Measurements from ENCODE around the gene ASAP3. TPM values are rescaled to one million over a fixed set of nuclear protein-coding genes. Genes with fewer than 3 reads are reported as not detected.

The ASAP3 gene
- total and polyA plus RNA-seq, 9 of the 15 experiments (the other 6 are each of a cell fraction or from before 2014, with no cell fraction given): 1.7 to 31.2 (median 17.4) TPM

DNA sequence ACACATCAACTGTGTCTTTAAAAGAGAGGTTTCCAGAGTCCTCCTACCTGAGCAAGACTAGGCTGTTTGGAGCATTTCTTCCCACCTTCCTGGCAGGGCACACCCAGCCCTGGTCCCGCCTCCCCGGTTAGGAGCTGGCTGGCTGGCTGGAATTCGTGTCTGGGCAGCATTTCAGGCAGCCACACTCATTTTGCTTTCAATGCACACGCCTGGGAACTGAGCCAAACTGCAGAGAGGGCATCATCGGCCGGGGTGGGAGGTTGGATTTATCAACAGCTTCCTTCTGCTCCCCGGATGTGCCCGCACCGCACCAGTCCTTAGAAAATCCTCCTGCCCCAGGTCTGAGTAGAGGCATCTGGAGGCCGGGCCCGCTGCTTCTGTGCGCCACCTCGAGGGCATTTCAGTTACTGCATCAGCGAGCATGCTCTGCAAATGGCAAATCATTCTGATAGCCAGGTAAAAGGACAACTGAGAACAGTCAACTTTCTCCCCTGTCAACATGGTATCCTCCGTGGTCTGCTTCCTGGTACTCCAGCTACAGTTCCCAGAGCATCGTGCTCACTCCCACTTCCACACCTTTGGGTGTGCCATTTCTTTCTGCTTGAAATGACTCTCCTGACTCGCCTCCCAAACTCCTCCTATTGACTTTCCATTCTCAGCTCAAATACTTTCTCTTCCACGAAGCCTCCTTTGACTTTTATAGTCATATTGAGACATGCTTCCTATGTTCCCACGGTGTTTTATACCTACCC is 80.1 kb downstream of the ASAP3 start (continued):
- TF ChIP-seq, protein P1, sequence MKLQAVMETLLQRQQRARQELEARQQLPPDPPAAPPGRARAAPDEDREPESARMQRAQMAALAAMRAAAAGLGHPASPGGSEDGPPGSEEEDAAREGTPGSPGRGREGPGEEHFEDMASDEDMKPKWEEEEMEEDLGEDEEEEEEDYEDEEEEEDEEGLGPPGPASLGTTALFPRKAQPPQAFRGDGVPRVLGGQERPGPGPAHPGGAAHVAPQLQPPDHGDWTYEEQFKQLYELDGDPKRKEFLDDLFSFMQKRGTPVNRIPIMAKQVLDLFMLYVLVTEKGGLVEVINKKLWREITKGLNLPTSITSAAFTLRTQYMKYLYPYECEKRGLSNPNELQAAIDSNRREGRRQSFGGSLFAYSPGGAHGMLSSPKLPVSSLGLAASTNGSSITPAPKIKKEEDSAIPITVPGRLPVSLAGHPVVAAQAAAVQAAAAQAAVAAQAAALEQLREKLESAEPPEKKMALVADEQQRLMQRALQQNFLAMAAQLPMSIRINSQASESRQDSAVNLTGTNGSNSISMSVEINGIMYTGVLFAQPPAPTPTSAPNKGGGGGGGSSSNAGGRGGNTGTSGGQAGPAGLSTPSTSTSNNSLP (IDR thresholded peaks at IDR 0.05; ENCODE audit: borderline replicate concordance, low read depth, low read length): 0 out of 2 replicates have a peak, but pooled peaks have one; percentile 48
- no peak for TF ChIP-seq PHB2 (IDR thresholded peaks at IDR 0.05; ENCODE audit: low read depth)
- TF ChIP-seq TBP (optimal IDR thresholded peaks at IDR 0.05; ENCODE audit: low read depth, low read length): no peak
- TF ChIP-seq ZNF324 (CRISPR knock-in tag; IDR thresholded peaks at IDR 0.05): no peak
- no peak for TF ChIP-seq ZNF23 (CRISPR knock-in tag; IDR thresholded peaks at IDR 0.05)
- TF ChIP-seq, protein P2, sequence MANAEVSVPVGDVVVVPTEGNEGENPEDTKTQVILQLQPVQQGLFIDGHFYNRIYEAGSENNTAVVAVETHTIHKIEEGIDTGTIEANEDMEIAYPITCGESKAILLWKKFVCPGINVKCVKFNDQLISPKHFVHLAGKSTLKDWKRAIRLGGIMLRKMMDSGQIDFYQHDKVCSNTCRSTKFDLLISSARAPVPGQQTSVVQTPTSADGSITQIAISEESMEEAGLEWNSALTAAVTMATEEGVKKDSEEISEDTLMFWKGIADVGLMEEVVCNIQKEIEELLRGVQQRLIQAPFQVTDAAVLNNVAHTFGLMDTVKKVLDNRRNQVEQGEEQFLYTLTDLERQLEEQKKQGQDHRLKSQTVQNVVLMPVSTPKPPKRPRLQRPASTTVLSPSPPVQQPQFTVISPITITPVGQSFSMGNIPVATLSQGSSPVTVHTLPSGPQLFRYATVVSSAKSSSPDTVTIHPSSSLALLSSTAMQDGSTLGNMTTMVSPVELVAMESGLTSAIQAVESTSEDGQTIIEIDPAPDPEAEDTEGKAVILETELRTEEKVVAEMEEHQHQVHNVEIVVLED (CRISPR knock-in tag; IDR thresholded peaks at IDR 0.05): no peak
- TF ChIP-seq, protein P3, sequence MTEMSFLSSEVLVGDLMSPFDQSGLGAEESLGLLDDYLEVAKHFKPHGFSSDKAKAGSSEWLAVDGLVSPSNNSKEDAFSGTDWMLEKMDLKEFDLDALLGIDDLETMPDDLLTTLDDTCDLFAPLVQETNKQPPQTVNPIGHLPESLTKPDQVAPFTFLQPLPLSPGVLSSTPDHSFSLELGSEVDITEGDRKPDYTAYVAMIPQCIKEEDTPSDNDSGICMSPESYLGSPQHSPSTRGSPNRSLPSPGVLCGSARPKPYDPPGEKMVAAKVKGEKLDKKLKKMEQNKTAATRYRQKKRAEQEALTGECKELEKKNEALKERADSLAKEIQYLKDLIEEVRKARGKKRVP (CRISPR knock-in tag; IDR thresholded peaks at IDR 0.05): no peak
- TF ChIP-seq ZBTB1 (CRISPR knock-in tag; IDR thresholded peaks at IDR 0.05; ENCODE audit: borderline replicate concordance, low read depth): no peak
- no peak for TF ChIP-seq HSF4 (CRISPR knock-in tag; IDR thresholded peaks at IDR 0.05; ENCODE audit: borderline replicate concordance)
- TF ChIP-seq, protein P4, sequence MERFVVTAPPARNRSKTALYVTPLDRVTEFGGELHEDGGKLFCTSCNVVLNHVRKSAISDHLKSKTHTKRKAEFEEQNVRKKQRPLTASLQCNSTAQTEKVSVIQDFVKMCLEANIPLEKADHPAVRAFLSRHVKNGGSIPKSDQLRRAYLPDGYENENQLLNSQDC (CRISPR knock-in tag; IDR thresholded peaks at IDR 0.05): no peak
- TF ChIP-seq CAMTA2 (CRISPR knock-in tag; conservative IDR thresholded peaks at IDR 0.05): no peak
- TF ChIP-seq HNRNPL (IDR thresholded peaks at IDR 0.05; ENCODE audit: low read depth, low read length): no peak
- no peak for TF ChIP-seq MAFG (tag; conservative IDR thresholded peaks at IDR 0.05)
- TF ChIP-seq, protein P5, sequence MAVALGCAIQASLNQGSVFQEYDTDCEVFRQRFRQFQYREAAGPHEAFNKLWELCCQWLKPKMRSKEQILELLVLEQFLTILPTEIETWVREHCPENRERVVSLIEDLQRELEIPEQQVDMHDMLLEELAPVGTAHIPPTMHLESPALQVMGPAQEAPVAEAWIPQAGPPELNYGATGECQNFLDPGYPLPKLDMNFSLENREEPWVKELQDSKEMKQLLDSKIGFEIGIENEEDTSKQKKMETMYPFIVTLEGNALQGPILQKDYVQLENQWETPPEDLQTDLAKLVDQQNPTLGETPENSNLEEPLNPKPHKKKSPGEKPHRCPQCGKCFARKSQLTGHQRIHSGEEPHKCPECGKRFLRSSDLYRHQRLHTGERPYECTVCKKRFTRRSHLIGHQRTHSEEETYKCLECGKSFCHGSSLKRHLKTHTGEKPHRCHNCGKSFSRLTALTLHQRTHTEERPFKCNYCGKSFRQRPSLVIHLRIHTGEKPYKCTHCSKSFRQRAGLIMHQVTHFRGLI (CRISPR knock-in tag; IDR thresholded peaks at IDR 0.05): no peak
- TF ChIP-seq BHLHE40 (IDR thresholded peaks at IDR 0.05; ENCODE audit: low read length): no peak; the same call in 1 of the 2 replicates
- TF ChIP-seq CBX2 (IDR thresholded peaks at IDR 0.05; ENCODE audit: insufficient read depth, low read length, poor library complexity, severe bottlenecking): no peak
- TF ChIP-seq, protein P6, sequence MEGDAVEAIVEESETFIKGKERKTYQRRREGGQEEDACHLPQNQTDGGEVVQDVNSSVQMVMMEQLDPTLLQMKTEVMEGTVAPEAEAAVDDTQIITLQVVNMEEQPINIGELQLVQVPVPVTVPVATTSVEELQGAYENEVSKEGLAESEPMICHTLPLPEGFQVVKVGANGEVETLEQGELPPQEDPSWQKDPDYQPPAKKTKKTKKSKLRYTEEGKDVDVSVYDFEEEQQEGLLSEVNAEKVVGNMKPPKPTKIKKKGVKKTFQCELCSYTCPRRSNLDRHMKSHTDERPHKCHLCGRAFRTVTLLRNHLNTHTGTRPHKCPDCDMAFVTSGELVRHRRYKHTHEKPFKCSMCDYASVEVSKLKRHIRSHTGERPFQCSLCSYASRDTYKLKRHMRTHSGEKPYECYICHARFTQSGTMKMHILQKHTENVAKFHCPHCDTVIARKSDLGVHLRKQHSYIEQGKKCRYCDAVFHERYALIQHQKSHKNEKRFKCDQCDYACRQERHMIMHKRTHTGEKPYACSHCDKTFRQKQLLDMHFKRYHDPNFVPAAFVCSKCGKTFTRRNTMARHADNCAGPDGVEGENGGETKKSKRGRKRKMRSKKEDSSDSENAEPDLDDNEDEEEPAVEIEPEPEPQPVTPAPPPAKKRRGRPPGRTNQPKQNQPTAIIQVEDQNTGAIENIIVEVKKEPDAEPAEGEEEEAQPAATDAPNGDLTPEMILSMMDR (IDR thresholded peaks at IDR 0.05 in 2 of 3, conservative IDR thresholded peaks at IDR 0.05 in 1 of 3; ENCODE audit: insufficient read depth in 2 of 3, low read depth in 1 of 3, low read length in 3 of 3): peak; percentile 93 to 98 (median 98)
- TF ChIP-seq ZNF778 (CRISPR knock-in tag; IDR thresholded peaks at IDR 0.05): no peak
